ENCODE results near the gene FLYWCH2. TPM values are rescaled to one million over a fixed set of nuclear protein-coding genes. Genes with fewer than 3 reads are reported as not detected.

Gene FLYWCH2
- total and polyA plus RNA-seq, 9 of the 15 experiments (the other 6 are each of a cell fraction or from before 2014, with no cell fraction given): 0.70 to 55.5 (median 7.6) TPM

DNA sequence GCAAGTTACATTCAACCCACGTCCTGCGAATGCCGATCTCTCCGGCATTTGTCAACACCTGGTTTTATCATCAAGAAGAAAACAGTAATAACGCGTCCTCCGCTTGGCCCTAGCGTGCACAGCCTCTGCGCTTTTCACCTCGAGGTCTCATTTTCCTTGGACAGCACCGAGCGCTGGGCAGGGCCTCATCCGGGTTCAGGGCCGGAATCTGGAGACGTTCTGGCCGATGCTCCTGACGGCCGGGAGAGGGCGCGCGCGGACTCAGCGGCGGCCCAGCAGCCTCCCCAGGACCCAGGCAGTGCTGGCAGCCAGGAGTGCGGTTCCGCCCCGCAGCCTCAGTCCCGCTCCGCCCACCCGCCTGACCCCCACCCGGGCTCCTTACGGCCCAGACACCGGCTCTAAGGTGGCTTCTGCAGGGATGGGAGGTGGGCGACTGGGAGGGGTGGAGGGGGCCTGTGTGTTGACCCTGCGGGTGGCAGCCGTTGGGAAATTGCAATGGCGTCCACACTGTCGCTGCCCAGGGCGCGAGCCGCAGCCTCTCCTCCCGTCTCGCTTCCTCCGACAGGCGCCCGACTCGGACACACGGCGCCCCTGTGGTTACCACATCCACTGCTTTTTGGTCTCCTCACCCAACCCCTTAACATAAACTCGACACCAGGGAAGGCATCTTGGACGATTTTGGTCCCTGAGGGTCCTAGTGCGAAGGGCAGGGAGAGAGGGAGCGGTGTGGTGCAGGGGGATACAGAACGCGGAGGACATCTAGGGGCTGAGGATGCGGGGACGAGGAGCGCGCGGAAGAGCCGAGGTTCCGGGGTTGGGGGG, 21.3 kb downstream of the FLYWCH2 start (continued):
- TF ChIP-seq SOX6 (IDR thresholded peaks at IDR 0.05) (peak; percentile 14; the same call in 1 of the 2 replicates), TCF3 (CRISPR knock-in tag; IDR thresholded peaks at IDR 0.05) (no peak), CTCFL (IDR thresholded peaks at IDR 0.05; ENCODE audit: borderline replicate concordance, insufficient read depth, low read depth, low read length, poor library complexity, severe bottlenecking) (peak; percentile 67), GABPA (tag; conservative IDR thresholded peaks at IDR 0.05; ENCODE audit: low read depth) (peak; percentile 1; the same call in 1 of the 2 replicates), JUNB (CRISPR knock-in tag; conservative IDR thresholded peaks at IDR 0.05) (no peak), RBFOX2 (IDR thresholded peaks at IDR 0.05; ENCODE audit: low read depth, low read length) (no peak), ELF2 (CRISPR knock-in tag; IDR thresholded peaks at IDR 0.05) (no peak), KDM2B (CRISPR knock-in tag; IDR thresholded peaks at IDR 0.05) (no peak), ARID1B (IDR thresholded peaks at IDR 0.05) (peak; percentile 8; the same call in 1 of the 2 replicates), STAT5A (IDR thresholded peaks at IDR 0.05; ENCODE audit: borderline replicate concordance, low read length) (no peak; the same call in 1 of the 2 replicates), FOS (IDR thresholded peaks at IDR 0.05; ENCODE audit: extremely low read depth, insufficient read length) (no peak), NFIC (IDR thresholded peaks at IDR 0.05) (peak; percentile 22), SMAD2 (IDR thresholded peaks at IDR 0.05; ENCODE audit: low read depth, low read length) (no peak), ZSCAN29 (IDR thresholded peaks at IDR 0.05) (peak; percentile 51; the same call in 1 of the 2 replicates), MYC (IDR thresholded peaks at IDR 0.05; ENCODE audit: low read depth, low read length) (0 out of 2 replicates have a peak, but pooled peaks have one; percentile 12), MYC (CRISPR knock-in tag; IDR thresholded peaks at IDR 0.05; ENCODE audit: borderline replicate concordance, low read depth) (no peak), TCFL5 (CRISPR knock-in tag; conservative IDR thresholded peaks at IDR 0.05) (no peak), SNRNP70 (optimal IDR thresholded peaks at IDR 0.05; ENCODE audit: low read depth, low read length) (no peak), FOXP1 (CRISPR knock-in tag; IDR thresholded peaks at IDR 0.05) (0 out of 2 replicates have a peak, but pooled peaks have one; percentile 39), TEAD1 (CRISPR knock-in tag; IDR thresholded peaks at IDR 0.05) (peak in 1 of 2 experiments; percentile 87; a peak in 1 of 4 replicates)
- TF ChIP-seq, protein P1, sequence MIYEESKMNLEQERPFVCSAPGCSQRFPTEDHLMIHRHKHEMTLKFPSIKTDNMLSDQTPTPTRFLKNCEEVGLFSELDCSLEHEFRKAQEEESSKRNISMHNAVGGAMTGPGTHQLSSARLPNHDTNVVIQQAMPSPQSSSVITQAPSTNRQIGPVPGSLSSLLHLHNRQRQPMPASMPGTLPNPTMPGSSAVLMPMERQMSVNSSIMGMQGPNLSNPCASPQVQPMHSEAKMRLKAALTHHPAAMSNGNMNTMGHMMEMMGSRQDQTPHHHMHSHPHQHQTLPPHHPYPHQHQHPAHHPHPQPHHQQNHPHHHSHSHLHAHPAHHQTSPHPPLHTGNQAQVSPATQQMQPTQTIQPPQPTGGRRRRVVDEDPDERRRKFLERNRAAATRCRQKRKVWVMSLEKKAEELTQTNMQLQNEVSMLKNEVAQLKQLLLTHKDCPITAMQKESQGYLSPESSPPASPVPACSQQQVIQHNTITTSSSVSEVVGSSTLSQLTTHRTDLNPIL (CRISPR knock-in tag; IDR thresholded peaks at IDR 0.05): no peak
- TF ChIP-seq, protein P2, sequence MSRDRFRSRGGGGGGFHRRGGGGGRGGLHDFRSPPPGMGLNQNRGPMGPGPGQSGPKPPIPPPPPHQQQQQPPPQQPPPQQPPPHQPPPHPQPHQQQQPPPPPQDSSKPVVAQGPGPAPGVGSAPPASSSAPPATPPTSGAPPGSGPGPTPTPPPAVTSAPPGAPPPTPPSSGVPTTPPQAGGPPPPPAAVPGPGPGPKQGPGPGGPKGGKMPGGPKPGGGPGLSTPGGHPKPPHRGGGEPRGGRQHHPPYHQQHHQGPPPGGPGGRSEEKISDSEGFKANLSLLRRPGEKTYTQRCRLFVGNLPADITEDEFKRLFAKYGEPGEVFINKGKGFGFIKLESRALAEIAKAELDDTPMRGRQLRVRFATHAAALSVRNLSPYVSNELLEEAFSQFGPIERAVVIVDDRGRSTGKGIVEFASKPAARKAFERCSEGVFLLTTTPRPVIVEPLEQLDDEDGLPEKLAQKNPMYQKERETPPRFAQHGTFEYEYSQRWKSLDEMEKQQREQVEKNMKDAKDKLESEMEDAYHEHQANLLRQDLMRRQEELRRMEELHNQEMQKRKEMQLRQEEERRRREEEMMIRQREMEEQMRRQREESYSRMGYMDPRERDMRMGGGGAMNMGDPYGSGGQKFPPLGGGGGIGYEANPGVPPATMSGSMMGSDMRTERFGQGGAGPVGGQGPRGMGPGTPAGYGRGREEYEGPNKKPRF (IDR thresholded peaks at IDR 0.05; ENCODE audit: low read depth, low read length): no peak
- TF ChIP-seq, protein P3, sequence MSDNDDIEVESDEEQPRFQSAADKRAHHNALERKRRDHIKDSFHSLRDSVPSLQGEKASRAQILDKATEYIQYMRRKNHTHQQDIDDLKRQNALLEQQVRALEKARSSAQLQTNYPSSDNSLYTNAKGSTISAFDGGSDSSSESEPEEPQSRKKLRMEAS (CRISPR knock-in tag; IDR thresholded peaks at IDR 0.05): peak; percentile 42; the same call in 1 of the 2 replicates
